ENCODE results near the gene PPP1R11. TPM values are rescaled to one million over a fixed set of nuclear protein-coding genes. Genes with fewer than 3 reads are reported as not detected.

The PPP1R11 gene
- polyA plus RNA-seq, 3 donors, result 34.0 to 58.8 (median 46.7) TPM

DNA sequence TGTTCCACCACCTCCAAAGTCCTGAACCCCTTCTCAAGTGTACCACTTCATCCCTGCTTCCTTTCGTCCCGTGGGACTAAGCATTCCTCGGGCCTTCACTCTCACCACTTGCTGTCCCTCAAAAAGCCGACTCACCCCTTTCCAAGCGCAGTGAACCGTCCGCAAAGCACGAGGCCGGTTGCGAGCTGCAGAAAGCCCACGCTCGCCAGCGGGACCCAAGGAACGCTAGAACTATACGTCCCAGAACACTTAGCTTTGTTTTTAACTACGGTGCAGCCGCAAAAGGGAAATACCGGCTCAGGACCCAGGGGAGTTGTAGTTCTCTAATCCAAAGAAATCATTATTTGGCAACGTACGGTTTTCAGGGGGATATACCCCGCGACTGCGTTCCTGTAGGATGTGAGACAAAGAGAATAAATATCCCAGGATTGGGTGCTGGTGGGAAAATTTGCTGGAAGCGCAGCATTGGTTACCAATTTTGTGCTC lies 6.3 kb upstream of the PPP1R11 start:
- WGBS, 3 donors, result 0 to 1% (median 0%) methylated on average over 24 of the region's 24 CpGs
- H3K27ac ChIP-seq (ENCODE audit: low read depth, low read length), result no peak overlapping the region

DNA sequence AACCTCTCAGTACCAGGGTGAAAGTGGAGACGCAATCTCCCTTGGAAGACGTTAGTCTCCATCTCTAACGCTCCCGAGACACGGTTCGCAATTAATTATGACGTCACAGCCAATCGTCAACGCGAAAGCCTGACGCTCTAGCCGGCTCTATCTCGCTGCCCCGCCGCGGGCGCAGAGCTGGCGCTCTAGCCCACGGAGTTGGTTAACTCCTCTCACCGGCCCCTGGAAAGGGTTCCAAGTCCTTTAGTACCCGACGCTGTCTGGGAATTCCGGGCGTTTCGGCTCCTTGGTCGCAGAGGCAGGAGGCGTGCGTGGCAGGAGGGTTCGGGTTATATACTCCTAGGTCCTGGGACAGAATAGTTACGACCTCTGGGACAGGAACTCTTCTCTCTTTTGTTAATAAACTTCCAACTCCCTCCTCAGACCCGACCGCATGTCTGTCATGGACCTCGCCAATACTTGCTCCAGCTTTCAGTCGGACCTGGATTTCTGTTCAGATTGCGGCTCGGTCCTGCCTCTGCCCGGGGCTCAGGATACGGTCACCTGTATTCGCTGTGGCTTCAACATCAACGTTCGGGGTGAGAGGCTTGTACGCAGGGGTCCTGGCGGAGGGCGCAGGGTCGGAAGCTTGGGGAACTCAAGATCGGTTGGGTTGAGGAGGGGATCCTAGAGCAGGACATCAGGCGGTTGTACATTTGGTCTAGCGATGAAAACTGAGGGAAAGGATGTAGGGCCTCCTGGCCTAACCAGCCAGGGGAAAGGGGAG lies 5.7 kb upstream of the PPP1R11 start, which contains the start of gene POLR1H:
POLR1H (plus strand) TSS at position 174 of the 766 bp plus-strand sequence; CDS start at position 434, 260 bp downstream.
- H3K27ac ChIP-seq (ENCODE audit: low read depth, low read length), result peak within 1 kb of the TSS; percentile 77
- WGBS, 3 donors, result 0 to 1% (median 0%) methylated on average over 48 of the region's 48 CpGs

DNA sequence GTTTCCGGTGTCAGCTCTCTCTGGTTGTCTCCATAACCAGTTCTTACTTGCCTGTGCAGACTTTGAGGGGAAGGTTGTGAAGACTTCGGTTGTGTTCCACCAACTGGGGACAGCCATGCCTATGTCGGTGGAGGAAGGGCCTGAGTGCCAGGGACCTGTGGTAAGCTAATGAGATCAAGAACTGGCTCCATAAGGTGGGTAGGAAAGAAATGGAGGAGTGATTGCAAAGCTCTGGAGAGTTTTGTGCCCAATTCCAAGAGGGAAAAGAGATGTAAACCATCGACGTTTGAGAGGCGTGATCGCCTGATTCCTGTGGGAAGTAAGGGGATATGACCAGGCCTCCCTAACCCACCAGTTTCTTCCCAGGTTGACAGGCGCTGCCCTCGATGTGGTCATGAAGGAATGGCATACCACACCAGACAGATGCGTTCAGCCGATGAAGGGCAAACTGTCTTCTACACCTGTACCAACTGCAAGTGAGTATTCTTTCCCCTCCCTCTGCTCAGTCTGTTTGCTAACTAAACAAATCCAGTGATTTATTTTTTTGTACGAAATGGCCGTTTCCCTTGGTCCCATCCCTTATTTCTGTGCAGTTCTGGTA lies 5.0 kb upstream of the PPP1R11 start:
- peak overlapping the region; percentile 77 for H3K27ac ChIP-seq (ENCODE audit: low read depth, low read length)
- 24 to 60% (median 50%) methylated on average over 13 of the region's 13 CpGs for WGBS, 3 donors

DNA sequence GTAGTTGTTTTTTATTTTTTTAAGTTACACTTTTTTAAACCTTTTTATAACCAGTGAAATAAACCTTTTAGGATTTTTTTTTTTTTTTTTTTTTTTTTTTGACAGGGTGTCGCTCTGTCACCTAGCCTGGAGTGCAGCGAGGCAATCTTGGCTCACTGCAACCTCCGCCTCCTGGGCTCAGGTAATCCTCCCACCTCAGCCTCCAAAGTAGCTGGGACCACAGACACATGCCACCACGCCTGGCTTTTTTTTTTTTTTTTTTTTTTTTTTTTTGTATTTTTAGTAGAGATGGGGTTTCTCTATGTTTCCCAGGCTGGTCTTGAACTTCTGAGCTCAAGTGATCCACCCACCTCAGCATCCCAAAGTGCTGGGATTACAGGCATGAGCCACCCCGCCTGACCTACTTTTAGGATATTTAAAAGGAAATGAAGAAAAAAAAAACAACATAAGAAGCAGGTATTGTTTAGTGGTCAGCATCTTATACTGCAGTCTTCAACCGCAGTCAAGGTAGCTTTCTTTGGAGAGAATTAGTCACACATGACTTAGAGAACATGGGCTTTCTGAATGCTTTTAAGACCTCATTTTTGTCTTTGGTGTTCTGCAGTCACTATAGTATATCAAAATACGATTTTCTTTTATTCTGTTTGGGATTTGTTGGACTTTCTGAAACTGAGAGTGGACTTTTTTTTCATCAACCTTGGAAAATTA lies 4.4 kb upstream of the PPP1R11 start:
- no peak overlapping the region for H3K27ac ChIP-seq (ENCODE audit: low read depth, low read length)
- WGBS, 3 donors, result 88 to 98% (median 88%) methylated on average over 7 of the region's 7 CpGs

DNA sequence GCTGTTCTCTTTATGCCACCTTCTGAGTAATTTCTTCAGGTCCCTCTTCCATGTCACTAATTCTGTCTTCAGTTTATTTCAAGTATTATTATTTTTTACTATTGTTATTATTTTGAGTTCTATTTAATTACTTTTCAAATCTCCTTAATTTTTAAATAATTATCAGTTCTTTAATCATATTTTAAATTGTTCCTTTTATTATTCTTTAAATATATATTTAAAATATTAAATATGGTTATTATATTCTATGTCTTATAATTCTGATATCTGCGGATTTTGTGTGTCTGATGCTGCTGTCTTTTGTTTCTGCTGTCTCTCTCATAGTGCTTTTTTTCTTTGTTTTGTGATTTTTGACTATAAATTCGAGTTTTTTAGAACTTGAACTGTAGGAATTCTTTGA lies 3.7 kb upstream of the PPP1R11 start:
- WGBS, 3 donors, result 63 to 97% (median 74%) methylated on average over 2 of the region's 2 CpGs
- no peak overlapping the region for H3K27ac ChIP-seq (ENCODE audit: low read depth, low read length)

DNA sequence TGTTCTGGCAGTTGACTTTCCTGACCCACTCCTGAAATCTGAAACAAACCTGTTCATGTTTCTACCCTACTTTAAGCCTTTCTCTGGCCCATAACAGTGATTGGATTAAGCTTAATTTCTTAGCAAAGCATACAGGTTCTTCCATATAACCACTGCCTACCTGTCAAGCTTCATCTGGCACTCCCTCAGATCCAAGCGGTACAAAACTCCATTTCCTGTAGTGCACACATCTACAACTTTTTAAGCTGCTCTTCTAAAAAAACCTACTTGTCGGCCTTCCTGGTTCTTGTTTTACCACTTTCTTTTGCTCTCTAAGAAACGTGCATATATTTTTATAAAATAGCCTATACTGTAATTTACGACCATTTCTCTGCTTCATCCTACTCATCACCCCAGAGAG lies 916 bp upstream of the PPP1R11 start:
- H3K27ac ChIP-seq (ENCODE audit: low read depth, low read length), result no peak overlapping the region
- WGBS, 3 donors, result 8 to 12% (median 10%) methylated on average over 4 of the region's 4 CpGs

DNA sequence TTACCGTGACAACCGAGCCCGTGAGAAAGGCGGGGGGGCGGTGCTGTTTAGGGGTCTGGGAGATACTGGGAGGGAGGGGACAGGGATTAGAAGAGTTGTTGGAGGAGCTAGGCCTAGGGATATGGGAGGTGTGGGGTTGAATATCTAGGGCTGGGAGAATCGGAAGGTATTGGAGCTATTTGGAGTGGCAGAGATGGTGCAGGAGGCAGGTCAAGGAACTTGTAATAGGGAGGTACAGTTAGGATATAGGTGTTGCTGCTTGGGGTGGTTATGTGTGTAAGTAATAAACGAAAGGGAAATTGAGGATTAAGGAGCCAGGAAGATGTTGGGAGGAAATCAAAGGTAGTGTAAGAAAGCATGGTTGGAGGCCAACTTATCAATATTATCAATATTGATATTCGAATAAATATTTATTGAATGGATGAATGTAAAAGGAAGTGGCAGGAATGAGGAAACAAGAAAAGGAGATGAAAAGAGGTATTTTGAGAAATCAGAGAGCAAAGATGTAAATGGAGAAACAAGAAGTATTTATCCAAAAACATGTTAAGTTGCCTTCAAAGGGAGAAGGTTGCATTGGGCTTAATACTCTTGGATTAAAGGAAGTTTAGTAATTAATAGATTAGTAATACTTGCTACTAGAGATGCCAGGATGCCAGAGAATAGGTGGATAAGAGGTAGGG lies 602 bp downstream of the PPP1R11 start:
- WGBS, 3 donors, result 10 to 14% (median 10%) methylated on average over 8 of the region's 8 CpGs
- H3K27ac ChIP-seq (ENCODE audit: low read depth, low read length), result peak overlapping the region; percentile 38

DNA sequence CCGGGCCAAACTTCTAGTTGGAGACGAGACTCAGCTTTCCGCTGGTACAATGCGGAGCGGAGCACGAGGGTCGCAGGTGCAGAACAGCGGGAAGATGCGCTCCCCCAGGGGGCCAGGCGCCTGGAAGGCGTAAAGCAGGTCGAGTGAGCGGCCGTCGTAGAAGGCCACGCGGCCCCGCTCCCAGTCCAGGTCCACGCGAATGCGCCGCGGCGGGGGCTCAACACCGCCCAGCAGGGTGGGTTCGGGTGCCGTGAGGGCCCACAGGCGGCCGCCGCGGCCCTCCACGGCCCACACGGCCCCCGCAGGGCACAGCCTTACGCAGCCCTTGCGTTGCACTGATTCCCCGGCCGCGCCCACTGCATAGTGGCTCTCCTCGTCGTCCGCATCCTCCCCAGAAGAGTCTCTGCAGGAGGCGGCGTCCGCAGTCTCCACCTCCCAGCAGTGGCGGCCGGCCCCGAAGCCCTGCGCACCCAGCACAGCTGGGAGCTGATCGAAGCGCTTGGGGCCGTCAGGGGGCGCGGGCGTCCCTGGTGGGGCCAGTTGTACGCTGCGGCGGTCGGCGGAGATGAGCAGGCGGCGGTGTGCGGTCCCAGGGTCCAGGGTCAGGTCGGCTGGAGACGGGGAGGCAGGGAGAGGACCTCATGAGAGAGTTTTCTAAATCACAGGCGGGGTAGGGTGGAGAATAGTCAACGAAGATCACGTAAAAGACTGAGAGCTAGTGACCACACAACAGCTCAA lies 4.3 kb downstream of the PPP1R11 start:
- 24 to 40% (median 33%) methylated on average over 66 to 68 of the region's 68 CpGs for WGBS, 3 donors
- no peak overlapping the region for H3K27ac ChIP-seq (ENCODE audit: low read depth, low read length)

DNA sequence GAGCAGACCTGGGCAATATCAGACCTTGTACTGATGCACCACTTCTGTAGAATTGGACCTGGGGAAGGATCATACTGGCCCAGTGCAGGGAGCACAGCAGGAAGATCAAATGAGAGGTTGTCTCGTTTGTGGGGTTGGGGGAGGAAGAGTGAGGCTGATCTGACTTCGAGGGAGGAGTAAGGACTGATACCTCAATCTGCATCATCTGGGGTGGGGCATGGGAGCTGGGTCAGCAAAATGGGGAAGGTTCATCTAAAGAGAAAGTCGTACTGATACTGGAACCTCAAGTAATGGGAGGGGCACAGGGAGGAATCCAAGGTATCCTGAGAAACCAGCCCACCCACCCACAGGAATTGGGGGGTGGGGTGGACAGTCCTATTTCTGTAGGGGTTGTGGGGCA lies 4.9 kb downstream of the PPP1R11 start:
- no peak overlapping the region for H3K27ac ChIP-seq (ENCODE audit: low read depth, low read length)
- WGBS, 3 donors, result 49 to 61% (median 50%) methylated on average over 3 of the region's 3 CpGs

DNA sequence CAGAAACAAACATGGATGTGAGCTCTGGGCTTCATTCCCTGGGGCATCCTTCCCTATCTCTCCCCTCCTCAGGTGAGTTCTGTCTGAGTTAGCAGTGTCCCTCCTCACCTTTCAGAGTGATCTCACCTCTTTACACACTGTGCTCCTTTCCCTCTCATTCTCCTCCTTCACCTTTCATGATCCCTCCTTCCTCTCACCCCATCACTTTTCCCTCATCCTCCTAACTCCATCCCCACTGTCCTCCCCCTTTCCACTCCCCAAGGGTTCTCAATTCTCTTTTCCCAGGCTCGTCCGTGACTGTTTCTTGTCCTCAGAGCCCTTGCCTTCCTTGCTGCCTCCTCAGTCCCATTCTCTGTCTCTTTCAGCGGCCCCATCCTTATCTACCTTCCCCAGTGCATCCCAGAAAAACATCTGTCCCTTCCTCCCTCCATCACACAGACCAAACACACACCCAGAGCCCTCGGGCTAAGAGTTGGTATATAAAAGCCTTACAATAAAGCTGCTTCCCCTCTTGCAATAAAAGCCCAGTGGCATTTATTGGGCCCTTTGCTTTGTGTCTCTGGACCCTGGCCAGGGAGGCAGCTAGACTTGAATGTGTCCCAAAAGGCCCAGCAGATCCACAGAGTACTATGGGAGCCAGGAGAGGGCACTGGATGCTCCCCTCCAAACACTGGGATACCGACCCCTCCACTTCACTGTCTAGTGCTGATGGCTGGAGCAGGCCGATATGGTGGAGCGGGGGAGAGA lies 6.7 kb downstream of the PPP1R11 start:
- no peak overlapping the region for H3K27ac ChIP-seq (ENCODE audit: low read depth, low read length)
- 57 to 66% (median 59%) methylated on average over 7 of the region's 7 CpGs for WGBS, 3 donors

DNA sequence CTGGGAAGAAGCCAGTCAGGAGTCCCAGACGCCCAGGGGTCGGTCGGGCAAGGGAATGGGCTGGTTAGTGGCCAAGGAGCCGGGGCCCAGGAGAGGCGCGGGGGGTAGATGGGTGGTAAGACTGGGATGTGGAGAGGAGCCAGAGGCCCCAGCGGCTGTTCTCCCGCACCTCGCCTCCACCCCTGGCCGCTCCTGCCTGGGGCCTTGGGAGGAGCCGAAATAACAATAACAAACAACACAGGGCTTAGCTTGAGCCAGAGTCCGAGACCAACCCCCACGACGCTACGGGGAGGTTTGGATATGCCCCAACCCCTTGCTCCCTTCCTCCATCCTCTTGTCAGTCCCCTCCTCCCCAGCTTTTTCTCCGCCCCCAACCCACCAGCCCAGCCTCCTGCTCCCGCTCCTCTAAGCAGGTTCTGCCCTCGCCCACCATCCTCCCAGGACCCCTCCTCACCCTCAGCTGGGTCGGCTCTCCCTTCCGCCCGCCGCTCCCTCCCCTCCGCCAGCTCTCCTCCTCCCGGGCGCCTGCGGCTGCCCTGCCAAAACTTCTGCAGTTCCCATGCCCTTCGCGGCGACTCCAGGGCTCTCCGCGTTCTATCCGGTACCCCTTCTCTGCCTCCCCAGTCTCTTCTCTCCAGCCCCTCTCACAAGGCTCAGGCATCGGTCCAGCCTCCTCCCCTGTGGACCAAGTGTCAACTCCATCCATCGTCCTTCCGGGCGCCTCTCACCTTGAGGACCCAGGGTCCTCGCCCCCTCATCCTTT lies 7.5 kb downstream of the PPP1R11 start:
- WGBS, 3 donors, result 4 to 10% (median 10%) methylated on average over 33 to 37 of the region's 37 CpGs
- no peak overlapping the region for H3K27ac ChIP-seq (ENCODE audit: low read depth, low read length)

DNA sequence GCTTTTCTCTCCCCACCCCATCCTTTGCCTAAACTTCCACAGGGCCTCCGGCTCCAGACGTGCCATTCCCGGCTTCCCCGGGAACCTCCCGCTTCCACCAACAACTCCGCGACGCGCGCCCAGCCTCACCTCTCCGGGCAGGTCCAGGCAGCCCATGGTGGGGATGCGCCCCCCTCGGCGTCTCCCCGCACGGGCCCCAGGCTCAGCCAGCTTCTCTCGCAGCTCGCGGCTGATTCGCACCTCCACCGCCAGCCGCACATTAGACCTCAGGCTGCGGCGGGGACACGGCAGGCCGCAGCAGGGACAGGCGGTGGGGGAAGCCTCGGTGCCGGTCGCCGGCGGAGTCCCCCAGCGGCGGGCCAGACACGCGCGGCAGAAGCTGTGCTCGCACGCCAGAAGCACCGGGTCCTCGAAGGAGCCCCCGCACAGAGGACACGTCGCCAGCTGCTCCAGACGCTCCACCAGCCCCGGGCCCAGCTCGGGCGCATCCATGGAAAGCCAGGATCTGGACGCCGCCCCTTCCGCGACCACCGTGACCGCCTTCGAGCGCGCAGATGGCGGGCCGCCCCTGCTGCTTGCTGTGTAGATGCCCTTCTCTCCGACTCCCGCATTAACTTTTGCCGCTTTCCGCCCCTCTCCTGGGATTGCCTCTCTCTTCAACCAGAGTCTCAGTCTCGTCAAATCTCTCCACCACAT lies 8.2 kb downstream of the PPP1R11 start, which contains the start of gene RNF39:
RNF39 (minus strand) TSS at position 676 of the 696 bp plus-strand sequence; CDS start at position 492, 184 bp downstream.
- H3K27ac ChIP-seq (ENCODE audit: low read depth, low read length), result no peak within 1 kb of the TSS
- WGBS, 3 donors, result 1 to 2% (median 1%) methylated on average over 56 to 64 of the region's 64 CpGs

DNA sequence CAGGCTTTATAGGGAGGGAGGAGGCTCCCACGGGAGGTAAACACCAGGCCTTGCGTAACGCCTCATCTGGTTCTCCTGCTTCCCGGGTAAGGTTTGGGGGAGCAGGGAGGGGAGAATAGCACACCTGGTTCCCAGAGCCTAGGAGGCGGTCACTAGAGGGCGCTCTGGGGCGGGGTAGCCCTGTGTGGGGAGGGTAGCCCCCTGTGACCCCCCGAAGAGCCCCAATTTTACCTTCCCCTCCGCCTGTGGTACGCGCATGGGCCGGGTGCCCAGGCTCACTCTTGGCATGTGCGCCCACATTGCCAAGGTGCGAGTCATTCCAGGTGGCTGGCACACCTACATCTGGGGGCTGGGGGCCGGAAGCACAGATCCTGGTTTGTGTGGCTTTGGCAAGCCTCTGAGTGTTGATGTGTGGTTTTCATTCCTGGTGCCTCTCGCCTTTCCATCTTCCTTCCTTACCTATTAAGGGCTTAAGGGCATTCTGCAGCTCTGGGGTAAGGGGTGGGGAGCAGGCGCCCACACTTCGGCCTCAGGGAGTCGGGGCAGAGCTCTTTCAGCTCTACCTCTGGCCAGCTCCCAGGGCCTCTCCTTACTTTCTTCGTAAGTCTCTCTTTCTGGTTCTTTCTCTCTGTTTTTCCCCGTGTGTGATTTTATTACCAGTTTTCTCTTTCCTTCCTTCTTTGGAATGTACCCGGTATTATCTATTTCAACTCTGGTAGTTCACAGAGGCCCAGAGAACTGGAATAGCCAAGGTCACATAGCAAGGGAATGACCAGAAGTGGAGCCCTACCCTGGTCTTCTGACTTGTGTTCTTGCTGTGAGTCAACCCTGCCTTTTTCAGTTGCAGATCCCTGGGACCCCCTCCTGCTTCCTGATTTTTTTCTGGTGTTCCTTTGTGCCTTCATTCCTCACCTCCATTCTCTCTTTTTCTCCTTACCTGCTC lies 9.1 kb downstream of the PPP1R11 start:
- 19 to 34% (median 30%) methylated on average over 21 to 22 of the region's 22 CpGs for WGBS, 3 donors
- H3K27ac ChIP-seq (ENCODE audit: low read depth, low read length), result no peak overlapping the region

DNA sequence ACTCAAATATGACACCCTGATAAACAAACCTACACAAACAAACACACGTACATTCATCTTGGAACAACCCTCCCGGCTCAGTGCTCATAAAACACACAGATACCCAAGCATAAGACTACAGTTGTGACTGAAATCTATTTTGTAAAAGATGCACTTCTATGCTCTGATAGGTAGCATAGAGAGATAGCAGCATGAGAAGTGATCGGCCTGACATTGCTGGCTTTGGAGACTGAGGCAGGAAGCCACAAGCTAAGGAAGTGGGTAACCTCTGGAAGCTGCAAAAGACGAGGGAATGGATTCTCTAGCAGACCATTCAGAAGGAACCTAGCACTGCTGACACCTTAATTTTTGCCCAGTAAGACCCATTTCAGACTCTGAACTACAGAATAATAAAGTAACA lies 10.2 kb downstream of the PPP1R11 start:
- H3K27ac ChIP-seq (ENCODE audit: low read depth, low read length), result no peak overlapping the region
- WGBS, 3 donors, result 44 to 51% (median 50%) methylated on average over 4 of the region's 4 CpGs

DNA sequence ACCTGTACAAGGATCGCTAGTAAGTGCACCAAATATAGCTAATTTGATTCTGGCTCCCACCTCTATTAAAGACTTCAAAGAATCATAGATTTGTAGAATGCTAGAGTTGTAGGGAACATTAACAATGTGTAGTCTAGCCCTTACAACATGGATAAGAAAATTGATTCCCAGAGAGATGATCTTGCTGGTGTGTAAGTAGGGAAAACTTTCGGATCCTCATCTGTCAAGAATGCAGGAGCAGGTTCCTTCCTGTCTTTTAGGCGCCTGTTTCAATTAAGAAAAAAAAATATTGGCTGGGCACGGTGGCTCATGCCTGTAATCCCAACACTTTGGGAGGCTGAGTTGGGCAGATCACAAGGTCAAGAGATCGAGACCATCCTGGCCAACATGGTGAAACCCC lies 20.9 kb downstream of the PPP1R11 start:
- H3K27ac ChIP-seq (ENCODE audit: low read depth, low read length), result no peak overlapping the region
- WGBS, 3 donors, result 61 to 72% (median 70%) methylated on average over 5 of the region's 5 CpGs

Measured in adipose tissue (tissue), 3 donors.